ENCODE results near the gene ARFIP2. TPM values are rescaled to one million over a fixed set of nuclear protein-coding genes. Genes with fewer than 3 reads are reported as not detected.

Gene ARFIP2
- total RNA-seq, 1 donor from 2014 or later, result 64.5 TPM

- peak; percentile 38 for DNase-seq (ENCODE audit: low read depth)
These were observed 37.7 kb downstream of the ARFIP2 start for GRCh38 chr11:6443269-6444003.

- DNase-seq (ENCODE audit: low read depth), result no peak
These were observed 38.7 kb downstream of the ARFIP2 start for GRCh38 chr11:6442441-6442840.

- no peak for DNase-seq (ENCODE audit: low read depth)
These were observed 40.2 kb downstream of the ARFIP2 start, which contains the start of gene HPX for GRCh38 chr11:6440906-6441358. Gene HPX, minus strand, starts transcription at chr11:6440987. Its CDS starts 24 bp downstream, at chr11:6440963.

DNA sequence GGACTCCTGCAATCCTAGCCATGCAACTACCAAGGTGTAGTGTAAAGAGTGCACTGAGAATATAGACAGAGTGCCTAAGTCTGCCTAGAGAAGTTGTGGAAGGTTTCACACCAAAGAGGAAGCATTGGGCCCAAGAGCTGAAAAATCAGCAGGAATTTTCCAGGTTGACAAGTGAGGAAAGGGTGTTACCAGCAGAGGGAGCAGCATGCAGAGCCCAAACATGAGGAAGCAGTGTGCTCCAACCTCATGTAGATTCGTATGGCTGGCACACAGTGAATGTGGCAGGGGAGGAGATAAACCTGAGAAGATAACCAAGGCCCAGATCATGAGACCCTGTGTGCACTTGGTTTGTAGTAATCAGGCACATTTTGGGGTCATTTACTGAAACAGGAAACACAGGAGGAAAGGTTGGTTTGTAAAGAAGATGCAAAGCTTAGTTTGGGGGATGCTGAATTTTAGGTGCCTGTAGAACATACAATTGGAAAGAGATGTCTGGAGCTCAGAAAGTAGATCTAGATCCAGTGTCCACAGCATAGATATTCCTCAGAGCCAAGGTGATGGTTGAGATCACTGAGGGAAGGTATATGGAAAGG, 42.1 kb downstream of the ARFIP2 start:
- peak; percentile 65 for DNase-seq (ENCODE audit: low read depth)

GRCh38 chr11:6437993-6438392, 43.1 kb downstream of the ARFIP2 start:
- DNase-seq (ENCODE audit: low read depth), result no peak

- no peak for DNase-seq (ENCODE audit: low read depth)
These were observed 43.7 kb downstream of the ARFIP2 start for GRCh38 chr11:6437423-6437822.

DNA sequence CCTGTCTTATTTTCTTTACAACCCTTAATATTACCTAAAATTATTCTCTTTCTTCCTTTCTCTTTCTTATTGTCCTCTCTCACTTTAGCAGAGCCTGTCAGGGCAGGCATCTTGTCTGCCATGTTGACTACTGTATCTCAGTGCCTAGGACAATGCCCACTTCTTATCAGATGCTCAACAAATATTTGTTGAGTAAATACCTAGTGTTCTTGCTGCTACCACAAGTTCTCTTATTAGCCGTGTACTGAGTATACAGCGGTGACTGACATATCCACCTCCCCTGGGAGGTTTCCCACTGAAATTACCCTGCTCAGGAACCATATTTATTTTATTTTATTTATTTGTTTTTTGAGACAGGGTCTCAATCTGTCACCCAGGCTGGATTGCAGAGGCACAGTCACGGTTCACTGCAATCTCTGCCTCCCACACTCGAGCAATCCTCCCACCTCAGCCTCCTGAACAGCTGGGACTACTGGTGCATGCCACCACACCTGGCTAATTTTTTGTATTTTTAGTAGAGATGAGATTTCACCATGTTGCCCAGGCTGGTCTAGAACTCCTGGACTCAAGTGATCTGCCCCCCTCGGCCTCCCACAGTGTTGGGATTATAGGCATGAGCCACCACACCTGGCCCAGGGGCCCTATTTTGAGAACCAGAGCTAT, 47.0 kb downstream of the ARFIP2 start:
- DNase-seq (ENCODE audit: low read depth), result no peak

GRCh38 chr11:6431861-6432260, 49.3 kb downstream of the ARFIP2 start:
- peak; percentile 68 for DNase-seq (ENCODE audit: low read depth)

- no peak for DNase-seq (ENCODE audit: low read depth)
These were observed 53.6 kb downstream of the ARFIP2 start for GRCh38 chr11:6427516-6427915.

Other genes with a start within 250 kb of the ARFIP2 start
- gene FHIP1B, start 246.7 kb downstream of the ARFIP2 start, total RNA-seq, result 7.6 and 20.3 TPM in 2 replicates
- gene CNGA4, start 242.2 kb downstream of the ARFIP2 start, total RNA-seq, result 0.25 and 0.35 TPM in 2 replicates
- gene CCKBR, start 221.5 kb downstream of the ARFIP2 start, total RNA-seq, result not detected in 2 replicates
- gene CAVIN3, start 160.8 kb downstream of the ARFIP2 start, total RNA-seq, result 50.3 and 118 TPM in 2 replicates
- gene SMPD1, start 90.9 kb downstream of the ARFIP2 start, total RNA-seq, result 8.0 and 38.8 TPM in 2 replicates
- 16.7 and 50.4 TPM in 2 replicates for gene APBB1, start 62.2 kb downstream of the ARFIP2 start, total RNA-seq
- 0.20 TPM in 1 of 2 replicates, not detected in the other for gene HPX, start 40.3 kb downstream of the ARFIP2 start, total RNA-seq
- gene TRIM3, start 7.4 kb downstream of the ARFIP2 start, total RNA-seq, result 5.6 and 16.5 TPM in 2 replicates
- gene TIMM10B, start 170 bp upstream of the ARFIP2 start, total RNA-seq, result 34.7 and 38.7 TPM in 2 replicates
- gene DNHD1, start 15.9 kb upstream of the ARFIP2 start, total RNA-seq, result 0.69 and 2.5 TPM in 2 replicates
- 6.4 and 22.6 TPM in 2 replicates for gene RRP8, start 122.3 kb upstream of the ARFIP2 start, total RNA-seq
- gene ILK, start 122.4 kb upstream of the ARFIP2 start, total RNA-seq, result 133 and 183 TPM in 2 replicates
- 36.1 and 36.9 TPM in 2 replicates for gene TAF10, start 130.9 kb upstream of the ARFIP2 start, total RNA-seq
- gene TPP1, start 138.1 kb upstream of the ARFIP2 start, total RNA-seq, result 16.1 and 107 TPM in 2 replicates
- under 0.01 and 1.3 TPM in 2 replicates for gene DCHS1, start 174.5 kb upstream of the ARFIP2 start, total RNA-seq
- gene MRPL17, start 202.0 kb upstream of the ARFIP2 start, total RNA-seq, result 27.2 and 49.8 TPM in 2 replicates